HEK293T (cell line): ENCODE results near the gene SLC35A2.

Experiments used
- BHLHE40 ChIP-seq: fragments of 450-650 bp; IDR thresholded peaks from 2 replicates; pipeline ENCODE4 v1.6.1; 2016; ENCODE audit warnings: mild to moderate bottlenecking, moderate library complexity, borderline replicate concordance
- ELF4 ChIP-seq: fragments of 450-650 bp; IDR thresholded peaks from 2 replicates; pipeline ENCODE4 v1.6.1; 2017; ENCODE audit warnings: antibody characterized with exemption
- FOXK2 ChIP-seq: fragments of 450-650 bp; IDR thresholded peaks from 2 replicates; pipeline ENCODE4 v1.6.1; 2016; ENCODE audit warnings: mild to moderate bottlenecking
- FOXM1 ChIP-seq: fragments of 450-650 bp; IDR thresholded peaks from 2 replicates; pipeline ENCODE4 v1.6.1; 2017; ENCODE audit warnings: mild to moderate bottlenecking, borderline replicate concordance
- LEF1 ChIP-seq: fragments of 450-650 bp; IDR thresholded peaks from 2 replicates; pipeline ENCODE4 v1.6.1; 2017; ENCODE audit warnings: mild to moderate bottlenecking, borderline replicate concordance
- NFRKB ChIP-seq: fragments of 450-650 bp; IDR thresholded peaks from 2 replicates; pipeline ENCODE4 v1.6.1; 2016; ENCODE audit warnings: mild to moderate bottlenecking, moderate library complexity
- SP1 ChIP-seq: fragments of 450-650 bp; IDR thresholded peaks from 2 replicates; pipeline ENCODE4 v1.6.1; 2017
- SUZ12 ChIP-seq: fragments of 450-650 bp; IDR thresholded peaks from 2 replicates; pipeline ENCODE4 v1.6.1; 2016; ENCODE audit warnings: mild to moderate bottlenecking
- TARDBP ChIP-seq: fragments of 450-650 bp; IDR thresholded peaks from 2 replicates; pipeline ENCODE4 v1.6.1; 2016

DNA sequence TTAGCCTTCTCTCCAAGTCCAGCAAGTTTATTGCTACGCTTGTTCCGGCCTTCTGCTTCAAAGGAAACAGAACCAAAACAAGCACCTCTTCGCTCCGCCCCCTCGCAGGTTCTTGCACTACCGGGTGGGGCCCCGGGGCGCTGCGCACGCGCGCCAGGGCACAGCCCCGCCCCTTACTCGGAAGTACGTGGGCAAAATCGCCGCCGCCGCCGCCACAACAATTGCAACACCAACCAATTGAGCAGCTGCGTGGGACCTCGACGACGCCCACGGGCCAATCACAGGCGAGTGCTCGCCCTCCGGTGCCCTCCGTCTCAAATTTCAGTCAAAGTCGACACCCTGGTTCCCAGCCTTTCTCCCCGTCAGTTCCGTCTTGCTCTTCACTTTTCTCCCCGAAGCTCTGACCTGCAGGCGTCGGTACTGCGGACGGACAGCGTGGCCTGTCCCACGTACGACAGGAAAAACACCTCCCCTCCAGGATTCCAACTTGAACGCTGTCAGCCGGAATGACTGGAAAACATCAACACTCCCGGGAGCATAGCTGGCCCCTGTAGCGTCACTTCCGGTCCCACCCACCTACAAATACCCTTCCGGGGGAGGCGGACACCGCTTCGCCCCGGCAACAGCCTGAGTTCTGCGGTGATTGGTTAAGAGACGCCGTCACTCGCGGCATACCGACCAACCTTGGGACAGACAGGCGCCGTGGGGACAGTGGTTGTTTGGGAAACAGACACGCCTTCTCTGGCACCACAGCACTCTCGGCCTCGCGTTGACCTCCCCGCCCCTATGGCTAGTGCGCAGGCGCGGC is 46.6 kb upstream of the SLC35A2 start:
- TF ChIP-seq FOXK2 = peak; percentile 46; the same call in 1 of the 2 replicates
- no peak for TF ChIP-seq FOXM1
- no peak for TF ChIP-seq SUZ12
- no peak for TF ChIP-seq BHLHE40
- no peak for TF ChIP-seq LEF1
- TF ChIP-seq ELF4 = peak; percentile 6; the same call in 1 of the 2 replicates
- no peak for TF ChIP-seq NFRKB
- TF ChIP-seq SP1 = no peak
- no peak for TF ChIP-seq TARDBP
